G401.6 (cell line): ENCODE data around the gene SLC6A8.
"Not testable (repeated sequence)": the region's sequence is repeated elsewhere in the genome, so short reads cannot be mapped to it uniquely, and the experiment has no call there.

Source experiments
- FAIRE-seq: peaks from 2 replicates; lab custom pipeline; 2012; peaks lifted over from hg19 to GRCh38; lab: Jason Lieb, UNC

The SLC6A8 gene

DNA sequence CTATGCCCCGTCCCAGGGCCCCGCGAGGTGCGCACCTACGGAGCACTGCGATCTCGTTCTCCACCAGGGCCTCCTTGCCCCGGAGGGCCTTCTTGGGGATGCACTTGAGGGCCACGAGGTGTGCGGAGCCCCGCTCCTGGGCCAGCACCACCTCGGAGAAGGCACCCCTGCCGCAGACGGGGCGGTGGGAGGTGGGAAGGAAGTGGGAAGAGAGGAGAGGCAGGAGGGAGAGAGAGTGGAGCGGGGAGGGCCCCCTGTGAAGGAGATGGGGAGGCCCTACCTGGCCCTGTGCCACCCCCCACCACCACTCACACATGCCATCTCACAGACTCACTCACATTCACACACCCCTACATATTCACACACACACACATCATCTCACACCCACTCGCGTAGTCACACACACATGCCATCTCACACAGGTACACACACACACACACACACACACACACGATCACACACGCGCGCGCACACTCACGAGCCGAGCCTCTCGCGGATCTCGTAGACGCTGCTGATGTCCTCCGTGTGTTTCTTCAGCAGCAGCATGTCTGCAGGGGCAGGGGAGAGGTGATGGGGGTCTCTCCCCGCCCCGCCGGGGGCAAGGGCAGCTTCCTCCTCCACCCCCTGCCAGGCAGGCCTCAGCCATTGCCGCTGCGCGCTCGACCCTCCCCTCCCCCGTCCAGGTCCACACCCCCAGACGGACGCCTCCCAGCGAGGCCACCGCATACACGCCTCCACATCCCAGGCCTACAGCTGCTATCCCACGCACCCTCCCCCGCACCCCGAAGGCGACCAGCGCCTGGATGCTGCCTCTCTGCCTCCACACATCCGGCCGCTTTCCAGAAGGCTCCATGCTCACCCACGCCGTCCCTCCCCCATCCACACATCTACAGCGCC lies 14.9 kb upstream of the SLC6A8 start:
- FAIRE-seq: no peak

GRCh38 chrX:153673428-153674218 lies 14.1 kb upstream of the SLC6A8 start, which contains the start of gene PNCK:
PNCK (minus strand) TSS chrX:153673813; CDS start chrX:153673076, 737 bp downstream.
- no peak for FAIRE-seq

GRCh38 chrX:153674219-153674851 lies 13.4 kb upstream of the SLC6A8 start:
- FAIRE-seq: no peak

DNA sequence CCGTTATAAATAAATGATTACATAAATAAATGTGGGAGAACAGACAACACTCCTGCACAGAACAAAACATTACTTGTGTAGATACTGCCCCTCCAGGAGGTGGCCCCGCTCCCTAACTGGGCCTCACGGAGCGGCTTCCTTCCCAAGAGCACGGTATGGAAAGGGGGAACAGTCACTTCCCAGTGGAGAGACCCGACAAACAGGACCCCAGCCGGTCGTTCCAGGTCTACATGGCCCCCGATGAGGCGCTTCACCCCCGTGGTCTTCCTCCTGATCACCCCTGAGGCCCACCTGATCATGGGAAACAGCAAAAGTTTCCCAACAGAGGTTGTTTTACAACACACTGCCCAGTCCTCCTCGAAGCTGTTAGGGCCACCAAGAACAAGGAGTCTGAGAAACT lies 6.6 kb upstream of the SLC6A8 start:
- FAIRE-seq: no peak

DNA sequence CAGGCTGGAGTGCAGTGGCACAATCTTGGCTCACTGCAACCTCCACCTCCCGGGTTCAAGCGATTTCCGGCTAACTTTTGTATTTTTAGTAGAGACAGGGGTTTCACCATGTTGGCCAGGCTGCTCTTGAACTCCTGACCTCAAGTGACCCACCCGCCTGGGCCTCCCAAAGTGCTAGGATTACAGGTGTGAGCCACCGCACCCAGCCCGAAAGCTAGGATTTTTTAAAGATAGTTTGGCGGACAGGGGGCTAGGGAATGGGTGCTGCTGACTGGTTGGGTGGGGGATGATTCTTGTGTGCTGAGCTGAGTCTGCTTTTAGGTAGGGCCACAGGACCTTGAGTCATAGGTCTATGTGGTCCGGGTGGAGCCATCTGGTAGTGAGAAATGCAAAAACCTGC lies 4.2 kb upstream of the SLC6A8 start:
- not testable (repeated sequence) for FAIRE-seq

DNA sequence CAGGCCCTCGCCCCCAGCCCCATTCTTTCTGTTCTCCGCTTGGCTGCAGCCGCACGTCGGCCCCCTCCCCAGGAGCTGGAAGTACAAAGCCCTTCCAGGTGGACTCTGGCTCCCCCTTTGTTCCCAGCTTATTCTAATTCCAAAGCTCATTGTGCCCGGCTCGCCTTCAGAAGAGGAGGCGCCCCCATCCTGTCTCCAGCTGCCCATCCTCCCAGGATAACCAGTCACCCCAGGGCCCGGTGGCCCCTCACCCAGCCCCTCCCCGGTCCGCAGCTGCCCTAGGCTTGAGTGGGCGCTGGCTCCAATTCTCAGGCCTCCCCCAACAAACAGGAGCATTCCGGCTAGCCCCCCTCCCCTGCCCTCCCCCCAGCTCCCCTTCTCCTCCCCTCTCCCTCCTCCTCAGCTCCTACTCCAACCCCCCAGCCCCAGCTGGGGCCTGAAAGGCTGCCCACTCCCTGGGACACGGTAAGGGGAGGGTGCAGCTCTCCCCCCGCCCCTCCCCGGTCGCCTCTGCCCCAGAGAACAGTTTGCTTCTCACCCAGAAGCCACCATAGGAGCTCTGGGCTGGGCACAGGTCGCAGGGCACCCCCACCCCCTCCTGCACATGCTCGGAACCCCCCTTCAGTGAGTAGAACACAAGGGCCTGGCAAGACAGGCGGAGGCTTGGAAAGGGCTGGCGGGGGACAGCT lies 3.1 kb upstream of the SLC6A8 start:
- FAIRE-seq: no peak

- no peak for FAIRE-seq
Measured at GRCh38 chrX:153685156-153685536, 2.6 kb upstream of the SLC6A8 start.

GRCh38 chrX:153685751-153686696 lies 1.7 kb upstream of the SLC6A8 start:
- FAIRE-seq: no peak

DNA sequence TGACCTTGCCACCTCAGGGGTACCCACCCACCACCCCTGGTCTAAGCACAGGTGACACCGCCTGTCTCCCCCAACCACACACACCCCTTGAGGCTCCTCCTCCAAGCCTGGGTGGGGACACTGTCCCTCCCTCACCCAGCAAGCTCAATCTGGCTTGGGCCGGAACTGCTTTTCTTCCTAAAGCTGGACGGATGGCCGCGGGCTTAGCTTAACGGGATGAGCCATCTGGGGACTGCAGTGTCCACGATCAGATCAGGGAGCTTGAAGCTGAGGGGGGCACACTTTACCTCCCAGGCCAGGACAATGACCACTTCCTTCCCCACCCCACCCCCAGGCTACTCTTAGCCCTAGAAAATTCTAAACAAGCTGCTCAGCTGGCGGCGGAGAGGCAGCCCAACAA lies 1.0 kb upstream of the SLC6A8 start:
- no peak for FAIRE-seq

DNA sequence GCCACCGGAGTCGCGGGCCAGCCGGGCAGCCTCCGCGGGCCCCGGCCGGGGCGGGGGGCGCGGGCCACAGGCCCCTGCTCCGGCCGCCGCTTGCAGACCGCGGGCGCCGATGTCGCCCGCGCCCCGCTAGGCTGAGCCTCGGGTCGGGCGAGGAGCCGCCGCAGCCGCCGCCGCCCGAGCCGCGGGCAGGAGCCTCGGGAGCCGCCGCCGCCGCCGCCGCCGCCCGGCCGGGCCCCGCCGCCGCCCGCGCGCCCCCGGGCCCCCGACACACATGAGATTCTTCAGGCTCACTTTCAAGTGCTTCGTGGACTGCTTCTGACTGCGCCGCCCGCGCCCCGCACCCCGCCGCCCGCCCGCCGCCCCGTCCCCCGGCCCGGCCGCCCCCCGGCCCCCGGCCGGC lies 345 bp downstream of the SLC6A8 start:
- no peak for FAIRE-seq

GRCh38 chrX:153688506-153688905 lies 780 bp downstream of the SLC6A8 start:
- no peak for FAIRE-seq

DNA sequence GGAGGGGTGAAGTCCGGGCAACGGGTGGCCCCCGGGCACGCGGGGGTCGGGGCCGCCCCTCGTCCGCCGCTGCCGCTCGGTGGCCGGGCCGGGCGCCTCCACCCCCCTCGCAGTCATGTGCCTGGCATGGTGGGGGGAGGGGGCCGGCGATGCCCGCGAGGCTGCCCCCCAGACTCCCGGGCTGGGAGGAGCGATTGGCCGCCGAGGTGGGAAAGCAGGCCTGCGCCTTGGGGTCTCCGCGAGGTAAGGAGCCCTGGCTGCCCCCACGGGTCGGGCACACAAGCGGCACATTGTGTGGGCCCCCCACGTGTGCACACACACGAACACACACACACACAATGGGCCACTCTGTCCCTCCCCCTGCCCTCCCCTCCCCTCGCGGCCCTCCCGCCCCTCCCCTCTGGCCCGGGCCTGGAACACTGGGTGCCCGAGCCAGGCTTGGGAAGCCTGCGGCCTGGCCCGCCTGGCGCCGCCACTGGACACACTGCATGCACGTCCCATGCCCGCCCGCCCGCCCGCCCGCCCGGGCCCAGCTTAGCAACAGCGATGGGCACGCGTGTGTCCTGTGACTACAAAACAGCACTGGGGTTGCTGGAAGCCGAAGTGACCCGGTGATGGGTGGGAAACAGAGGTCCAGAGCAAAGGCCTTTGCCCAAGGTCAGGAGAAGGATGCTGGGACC lies 1.3 kb downstream of the SLC6A8 start:
- no peak for FAIRE-seq

- FAIRE-seq: no peak
Measured at GRCh38 chrX:153689654-153690465, 2.1 kb downstream of the SLC6A8 start.

- no peak for FAIRE-seq
Measured at GRCh38 chrX:153690466-153690865, 2.7 kb downstream of the SLC6A8 start.

DNA sequence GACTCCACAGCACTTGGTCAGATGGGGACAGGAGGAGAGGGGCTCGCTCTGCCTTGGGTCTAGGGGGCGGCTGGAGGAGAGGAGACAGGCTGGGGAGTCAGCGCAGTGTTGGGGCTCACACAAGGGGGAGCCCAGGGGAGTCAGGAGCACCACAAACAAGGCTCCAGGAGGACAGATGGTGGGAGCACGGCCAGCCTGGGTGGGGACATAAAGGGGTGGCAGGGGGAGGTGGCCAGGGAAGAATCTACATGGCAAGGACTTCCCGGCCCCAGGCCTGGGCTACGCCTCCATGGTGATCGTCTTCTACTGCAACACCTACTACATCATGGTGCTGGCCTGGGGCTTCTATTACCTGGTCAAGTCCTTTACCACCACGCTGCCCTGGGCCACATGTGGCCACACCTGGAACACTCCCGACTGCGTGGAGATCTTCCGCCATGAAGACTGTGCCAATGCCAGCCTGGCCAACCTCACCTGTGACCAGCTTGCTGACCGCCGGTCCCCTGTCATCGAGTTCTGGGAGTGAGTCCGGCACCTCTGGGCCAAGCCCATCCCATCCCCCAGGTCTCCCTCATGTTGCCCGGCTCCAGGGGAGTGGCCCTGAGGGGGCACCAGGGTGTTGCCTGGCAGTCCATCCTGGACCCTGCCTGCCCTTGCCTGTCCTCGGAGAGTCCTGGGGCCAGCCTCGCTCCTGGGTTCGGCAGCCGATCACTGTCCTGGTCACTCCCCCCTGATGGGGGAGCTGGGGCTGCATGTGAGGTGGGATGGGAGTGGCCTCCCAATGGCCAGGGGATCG lies 3.5 kb downstream of the SLC6A8 start:
- not testable (repeated sequence) for FAIRE-seq

GRCh38 chrX:153692003-153692402 lies 4.3 kb downstream of the SLC6A8 start:
- FAIRE-seq: no peak

DNA sequence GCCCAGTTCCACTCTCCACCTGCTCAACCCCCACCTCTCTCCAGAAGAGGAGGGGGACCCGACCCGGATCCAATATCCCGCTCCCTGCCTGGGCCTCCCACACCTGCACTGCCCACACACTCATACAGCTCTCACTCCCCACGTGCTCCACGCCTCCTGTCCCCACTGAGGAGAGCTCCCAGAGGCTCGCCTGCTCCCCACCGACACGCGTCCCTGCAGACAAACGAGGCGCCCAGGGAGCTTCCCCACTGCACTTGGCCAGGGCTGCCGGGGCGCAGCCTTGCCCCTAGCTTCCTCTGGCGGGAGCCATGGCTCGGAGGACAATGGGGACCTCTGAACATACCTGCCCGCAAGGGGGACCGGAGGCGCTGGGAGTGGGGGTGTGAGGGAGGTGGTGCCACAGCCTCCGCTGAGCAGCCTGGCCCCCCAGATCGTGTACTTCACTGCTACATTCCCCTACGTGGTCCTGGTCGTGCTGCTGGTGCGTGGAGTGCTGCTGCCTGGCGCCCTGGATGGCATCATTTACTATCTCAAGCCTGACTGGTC lies 5.0 kb downstream of the SLC6A8 start:
- no peak for FAIRE-seq
